Neural cell (in vitro differentiated cells): ENCODE results near the gene ZCCHC2.

Experiments
- EP300 ChIP-seq: fragments of 450-650 bp; conservative IDR thresholded peaks from 2 replicates; pipeline ENCODE4 v1.6.1; 2014; ENCODE audit warnings: antibody characterized with exemption, mild to moderate bottlenecking, moderate library complexity; ENCODE audit not compliant: poor library complexity, severe bottlenecking
- EZH2 ChIP-seq: fragments of 200-600, 300-800 bp; shearing (Covaris generic), sonication (generic); IDR thresholded peaks from 2 replicates; pipeline ENCODE4 v1.6.1; 2014; ENCODE audit warnings: antibody characterized with exemption, low read length, borderline replicate concordance, mild to moderate bottlenecking; ENCODE audit not compliant: insufficient read depth, poor library complexity, severe bottlenecking
- RAD21 ChIP-seq: fragments of 450-650 bp; conservative IDR thresholded peaks from 2 replicates; pipeline ENCODE4 v1.6.1; 2014; ENCODE audit warnings: antibody characterized with exemption, mild to moderate bottlenecking, moderate library complexity
- REST ChIP-seq: IDR thresholded peaks from 2 replicates; pipeline ENCODE4 v1.6.1; 2012; ENCODE audit warnings: borderline replicate concordance
- SMC3 ChIP-seq: fragments of 450-650 bp; conservative IDR thresholded peaks from 2 replicates; pipeline ENCODE4 v1.6.1; 2014; ENCODE audit warnings: antibody characterized with exemption, mild to moderate bottlenecking, moderate library complexity; ENCODE audit not compliant: poor library complexity
- TAF1 ChIP-seq: IDR thresholded peaks from 2 replicates; pipeline ENCODE4 v1.6.1; 2012; ENCODE audit warnings: low read depth
- TF ChIP-seq, protein P1 (sequence below): fragments of 450-650 bp; IDR thresholded peaks from 2 replicates; pipeline ENCODE4 v1.5.1; 2014; ENCODE audit warnings: antibody characterized with exemption, mild to moderate bottlenecking, moderate library complexity; ENCODE audit not compliant: poor library complexity, severe bottlenecking

DNA sequence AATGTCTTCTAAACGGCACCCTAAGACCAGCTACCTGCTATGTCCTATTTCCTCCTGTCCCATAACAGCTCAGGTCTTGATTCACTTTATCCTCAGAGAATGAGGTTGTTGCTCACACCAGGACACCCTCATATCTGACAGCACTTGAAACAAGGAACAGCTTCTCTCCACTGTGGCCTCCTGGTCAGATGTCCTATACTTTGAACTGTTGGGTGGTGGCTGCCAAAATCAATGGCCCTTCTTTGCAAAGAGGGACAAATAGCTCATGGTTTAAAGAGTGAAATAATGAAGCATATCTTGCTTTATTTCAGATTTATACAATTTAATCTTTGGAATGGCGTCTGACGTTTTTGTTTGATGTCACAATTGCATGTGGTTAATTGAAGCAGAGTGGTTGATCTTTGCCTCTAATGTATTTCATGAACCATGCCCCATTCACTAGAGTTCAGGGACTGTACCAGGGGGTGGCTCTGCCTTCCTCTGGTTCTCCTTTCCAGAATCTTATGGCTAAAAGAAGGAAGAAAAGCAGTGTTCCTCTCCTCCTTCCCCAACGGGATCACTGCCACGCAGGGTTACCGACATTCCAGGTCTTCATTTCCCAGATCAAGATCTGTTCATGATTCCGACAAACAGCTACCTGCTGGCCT lies 24.1 kb upstream of the ZCCHC2 start:
- TF ChIP-seq REST (no peak), EZH2 (no peak), TAF1 (no peak), RAD21 (no peak), EP300 (no peak), SMC3 (no peak)
- TF ChIP-seq, protein P1, sequence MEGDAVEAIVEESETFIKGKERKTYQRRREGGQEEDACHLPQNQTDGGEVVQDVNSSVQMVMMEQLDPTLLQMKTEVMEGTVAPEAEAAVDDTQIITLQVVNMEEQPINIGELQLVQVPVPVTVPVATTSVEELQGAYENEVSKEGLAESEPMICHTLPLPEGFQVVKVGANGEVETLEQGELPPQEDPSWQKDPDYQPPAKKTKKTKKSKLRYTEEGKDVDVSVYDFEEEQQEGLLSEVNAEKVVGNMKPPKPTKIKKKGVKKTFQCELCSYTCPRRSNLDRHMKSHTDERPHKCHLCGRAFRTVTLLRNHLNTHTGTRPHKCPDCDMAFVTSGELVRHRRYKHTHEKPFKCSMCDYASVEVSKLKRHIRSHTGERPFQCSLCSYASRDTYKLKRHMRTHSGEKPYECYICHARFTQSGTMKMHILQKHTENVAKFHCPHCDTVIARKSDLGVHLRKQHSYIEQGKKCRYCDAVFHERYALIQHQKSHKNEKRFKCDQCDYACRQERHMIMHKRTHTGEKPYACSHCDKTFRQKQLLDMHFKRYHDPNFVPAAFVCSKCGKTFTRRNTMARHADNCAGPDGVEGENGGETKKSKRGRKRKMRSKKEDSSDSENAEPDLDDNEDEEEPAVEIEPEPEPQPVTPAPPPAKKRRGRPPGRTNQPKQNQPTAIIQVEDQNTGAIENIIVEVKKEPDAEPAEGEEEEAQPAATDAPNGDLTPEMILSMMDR: no peak
